ENCODE results near the gene NBEA.
"Not testable (repeated sequence)": the region's sequence is repeated elsewhere in the genome, so short reads cannot be mapped to it uniquely, and the experiment has no call there.

Gene NBEA

DNA sequence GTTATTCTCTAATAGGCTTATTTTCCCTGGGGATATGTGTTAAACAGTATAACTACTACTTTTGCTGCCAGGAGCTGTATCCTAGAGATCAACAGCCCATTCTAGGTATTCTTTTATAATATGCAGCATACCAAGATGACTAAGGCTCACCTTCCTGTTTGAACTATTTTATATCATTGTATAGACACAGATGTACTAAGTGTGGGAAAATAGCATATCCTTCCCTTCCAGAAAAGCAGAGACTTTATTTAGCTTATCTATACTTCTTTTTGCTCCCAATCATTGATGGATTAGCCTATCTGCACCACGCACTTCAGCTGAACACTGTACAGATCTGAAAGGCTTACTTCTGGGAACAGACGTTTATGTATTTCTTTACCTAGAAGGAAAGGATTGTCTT, 451.8 kb downstream of the NBEA start:
- no peak overlapping the region for H3K4me3 ChIP-seq
- no peak overlapping the region for H3K27ac ChIP-seq
- peaks cover 0 to 12% (median 8%) of the 10 kb centered on the region in 11 experiments; a peak in 17 of 22 replicates for H3K9me3 ChIP-seq (replicated peaks in 1 of 11)
- no peaks in the 10 kb centered on the region for H4K20me1 ChIP-seq
- no peaks in the 10 kb centered on the region for H3K36me3 ChIP-seq
- H3K4me2 ChIP-seq: no peak overlapping the region
- H3K27me3 ChIP-seq: no peaks in the 10 kb centered on the region
- H3K9ac ChIP-seq: no peak overlapping the region
- H3K4me1 ChIP-seq: no peaks in the 10 kb centered on the region
- no peak for TF ChIP-seq Cebpa-rat (IDR thresholded peaks at IDR 0.05)

DNA sequence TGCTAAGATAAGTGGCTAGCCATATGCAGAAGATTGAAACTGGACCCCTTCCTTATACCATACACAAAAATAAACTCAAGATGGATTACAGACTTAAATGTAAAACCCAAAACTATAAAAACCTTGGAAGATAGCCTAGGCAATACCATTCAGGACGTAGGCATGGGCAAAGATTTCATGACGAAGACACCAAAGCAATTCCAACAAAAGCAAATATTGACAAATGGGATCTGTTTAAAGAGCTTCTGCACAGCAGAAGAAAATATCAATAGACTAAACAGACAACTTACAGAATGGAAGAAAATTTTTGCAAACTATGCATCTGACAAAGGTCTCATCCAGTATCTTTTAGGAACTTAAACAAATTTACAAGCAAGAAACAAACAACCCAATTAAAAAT, 466.2 kb downstream of the NBEA start:
- H4K20me1 ChIP-seq; H3K4me1 ChIP-seq; H3K4me2 ChIP-seq; H3K4me3 ChIP-seq; H3K27me3 ChIP-seq; H3K36me3 ChIP-seq; H3K9me3 ChIP-seq (replicated peaks in 1 of 11); H3K9ac ChIP-seq; H3K27ac ChIP-seq: not testable (repeated sequence)

DNA sequence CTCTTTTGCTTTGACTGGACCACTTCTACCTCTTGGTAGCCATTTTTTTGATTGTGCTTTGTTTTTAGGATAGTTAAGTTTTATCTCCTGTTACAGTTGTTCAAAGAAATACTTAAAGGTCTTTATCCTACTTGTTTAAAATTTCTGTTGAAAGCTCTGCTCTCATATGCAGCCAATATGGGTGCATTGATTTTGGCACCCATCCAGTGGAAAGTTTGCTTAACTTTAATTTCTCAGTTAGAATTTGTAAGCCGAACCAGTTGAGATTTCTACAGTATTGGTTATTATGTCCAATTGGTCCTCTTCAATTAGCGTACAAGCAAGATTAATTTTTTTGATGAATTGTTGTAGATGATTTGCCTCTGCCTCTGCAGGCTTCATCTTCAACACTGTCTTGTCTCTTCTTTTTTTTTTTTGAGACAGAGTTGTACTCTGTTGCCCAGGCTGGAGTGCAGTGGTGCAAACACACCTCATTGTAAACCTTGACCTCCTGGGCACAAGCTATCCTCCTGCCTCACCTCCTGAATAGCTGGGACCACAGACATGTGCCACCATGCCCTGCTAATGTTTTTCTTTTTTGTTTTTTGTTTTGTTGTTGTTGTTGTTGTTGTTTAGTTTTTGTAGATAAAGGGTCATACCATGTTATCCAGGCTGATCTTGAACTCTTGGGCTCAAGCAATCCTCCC, 469.1 kb downstream of the NBEA start:
- Histone ChIP-seq H3K27ac (no peak overlapping the region), H3K9me3 (replicated peaks in 1 of 11) (no peaks in the 10 kb centered on the region), H3K9ac (no peak overlapping the region), H3K36me3 (no peaks in the 10 kb centered on the region), H4K20me1 (no peaks in the 10 kb centered on the region), H3K4me1 (no peaks in the 10 kb centered on the region), H3K27me3 (no peaks in the 10 kb centered on the region), H3K4me3 (no peak overlapping the region), H3K4me2 (no peak overlapping the region)
- no peak for TF ChIP-seq Cebpa-rat (IDR thresholded peaks at IDR 0.05)

DNA sequence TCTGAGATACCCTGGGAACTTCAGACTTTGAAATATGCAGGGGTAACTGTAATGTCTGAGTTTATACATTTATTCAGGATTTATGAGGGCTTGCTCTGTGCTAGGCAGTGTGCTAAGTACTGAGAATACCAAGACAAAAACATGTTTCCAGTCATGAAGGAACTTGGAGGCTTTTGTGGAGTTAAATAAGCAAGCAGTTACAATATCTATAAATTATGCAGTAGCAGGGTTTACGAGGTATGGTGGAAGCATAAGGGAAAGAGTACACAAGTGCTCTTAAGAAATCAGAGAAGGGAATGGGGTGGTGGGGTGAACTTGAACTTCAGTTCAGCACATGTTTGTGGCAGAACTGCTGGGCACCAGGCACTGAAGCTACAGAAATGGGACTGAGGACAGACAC, 506.4 kb downstream of the NBEA start:
- no peaks in the 10 kb centered on the region for H4K20me1 ChIP-seq
- H3K9me3 ChIP-seq (replicated peaks in 1 of 11): no peaks in the 10 kb centered on the region
- H3K36me3 ChIP-seq: no peaks in the 10 kb centered on the region
- no peak overlapping the region for H3K9ac ChIP-seq
- TF ChIP-seq Cebpa-rat (IDR thresholded peaks at IDR 0.05): no peak
- no peak overlapping the region for H3K4me3 ChIP-seq
- no peak overlapping the region for H3K27ac ChIP-seq
- no peak overlapping the region for H3K4me2 ChIP-seq
- H3K27me3 ChIP-seq: no peaks in the 10 kb centered on the region
- H3K4me1 ChIP-seq: no peaks in the 10 kb centered on the region

DNA sequence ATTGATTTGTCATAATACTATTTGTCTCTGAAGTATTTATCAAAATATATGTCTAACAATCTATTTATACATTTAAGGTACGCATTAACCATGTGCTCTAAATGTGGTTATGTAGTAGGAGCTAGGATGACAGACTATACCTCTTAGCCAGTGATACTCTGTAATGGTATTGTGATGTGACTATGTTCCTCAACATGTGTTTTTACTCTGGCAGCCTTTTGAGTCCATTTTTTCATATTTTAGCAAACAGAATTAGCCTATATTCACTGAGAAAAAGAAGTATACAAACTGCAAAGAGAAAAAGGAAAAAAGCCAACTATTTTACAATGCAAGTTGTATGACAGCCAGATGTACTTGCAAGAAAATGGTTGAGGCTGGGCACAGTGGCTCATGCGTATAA, 507.8 kb downstream of the NBEA start:
- no peaks in the 10 kb centered on the region for H4K20me1 ChIP-seq
- no peak overlapping the region for H3K4me2 ChIP-seq
- no peak overlapping the region for H3K4me3 ChIP-seq
- H3K9me3 ChIP-seq (replicated peaks in 1 of 11): no peaks in the 10 kb centered on the region
- TF ChIP-seq Cebpa-rat (IDR thresholded peaks at IDR 0.05): no peak
- H3K9ac ChIP-seq: no peak overlapping the region
- H3K36me3 ChIP-seq: no peaks in the 10 kb centered on the region
- no peaks in the 10 kb centered on the region for H3K27me3 ChIP-seq
- no peak overlapping the region for H3K27ac ChIP-seq
- no peaks in the 10 kb centered on the region for H3K4me1 ChIP-seq

DNA sequence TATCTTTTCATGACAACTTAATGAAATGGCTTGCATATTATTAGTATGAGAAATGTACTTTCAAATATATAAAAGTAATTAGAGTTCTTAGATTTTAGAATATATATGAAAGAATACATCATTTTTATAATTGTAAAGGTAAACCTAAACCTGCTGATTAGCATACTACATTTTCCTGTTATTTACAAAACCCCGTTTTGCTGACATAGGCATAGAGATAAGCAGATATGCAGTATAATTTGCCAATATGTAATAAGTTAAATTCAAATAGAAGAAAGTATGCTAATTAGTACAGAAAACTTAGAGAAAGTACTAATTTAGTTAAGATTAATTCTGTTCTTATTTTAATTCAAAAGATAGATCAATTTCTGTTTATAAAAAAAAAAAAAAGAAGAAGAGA, 513.0 kb downstream of the NBEA start:
- H3K4me1 ChIP-seq: peaks cover 0 to 3% (median 0%) of the 10 kb centered on the region in 10 experiments; a peak in 1 of 20 replicates
- no peak overlapping the region for H3K4me3 ChIP-seq
- H3K9ac ChIP-seq: no peak overlapping the region
- H3K27me3 ChIP-seq: no peaks in the 10 kb centered on the region
- H3K9me3 ChIP-seq (replicated peaks in 1 of 11): peaks cover 0 to 5% (median 0%) of the 10 kb centered on the region in 11 experiments; a peak in 1 of 22 replicates
- H4K20me1 ChIP-seq: no peaks in the 10 kb centered on the region
- no peak overlapping the region for H3K4me2 ChIP-seq
- no peaks in the 10 kb centered on the region for H3K36me3 ChIP-seq
- no peak overlapping the region for H3K27ac ChIP-seq
- no peak for TF ChIP-seq Cebpa-rat (IDR thresholded peaks at IDR 0.05)

DNA sequence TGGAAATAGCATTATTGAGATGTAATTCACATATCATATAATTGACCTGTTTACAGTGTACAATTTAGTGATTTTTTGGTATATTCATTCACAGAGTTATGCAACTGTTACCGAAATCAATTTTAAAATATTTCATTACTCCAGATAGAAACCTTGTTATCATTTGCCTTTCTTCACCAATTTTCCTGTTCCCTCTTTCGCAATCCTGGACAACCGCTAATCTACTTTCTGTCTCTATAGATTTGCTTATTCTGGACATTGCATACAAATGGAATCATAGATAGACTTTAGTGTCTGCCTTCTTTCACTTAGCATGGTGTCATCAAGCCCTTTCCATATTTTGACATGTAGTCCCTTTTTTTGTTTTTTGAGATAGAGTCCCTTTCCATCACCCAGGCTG, 515.2 kb downstream of the NBEA start:
- Histone ChIP-seq H3K4me3 (no peak overlapping the region), H3K9ac (no peak overlapping the region), H4K20me1 (no peaks in the 10 kb centered on the region), H3K4me1 (peaks cover 0 to 9% (median 0%) of the 10 kb centered on the region in 10 experiments; a peak in 1 of 20 replicates), H3K36me3 (no peaks in the 10 kb centered on the region), H3K4me2 (no peak overlapping the region), H3K9me3 (replicated peaks in 1 of 11) (peaks cover 0 to 5% (median 0%) of the 10 kb centered on the region in 11 experiments; a peak in 1 of 22 replicates), H3K27me3 (no peaks in the 10 kb centered on the region), H3K27ac (no peak overlapping the region)
- TF ChIP-seq Cebpa-rat (IDR thresholded peaks at IDR 0.05): no peak

DNA sequence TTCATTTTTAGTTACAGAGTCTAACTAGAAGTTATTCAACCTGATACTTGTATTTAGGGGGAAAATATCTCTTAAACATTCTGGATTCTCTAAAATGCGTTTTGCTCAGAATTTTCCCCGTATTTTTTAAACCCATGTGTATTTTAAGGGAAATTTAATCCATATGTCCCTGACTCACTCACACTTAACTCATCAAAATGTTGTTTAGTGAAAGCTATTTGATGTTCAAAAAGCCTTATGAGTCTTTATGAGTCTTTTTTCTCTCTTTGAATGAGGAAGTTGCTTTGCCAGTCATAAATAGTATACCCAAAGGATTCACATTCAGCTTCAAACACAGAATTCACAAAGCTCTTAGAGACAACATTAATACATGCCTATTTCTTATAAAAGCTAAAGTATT, 518.0 kb downstream of the NBEA start:
- no peak overlapping the region for H3K27ac ChIP-seq
- TF ChIP-seq Cebpa-rat (IDR thresholded peaks at IDR 0.05): no peak
- peaks cover 0 to 5% (median 0%) of the 10 kb centered on the region in 11 experiments; a peak in 1 of 22 replicates for H3K9me3 ChIP-seq (replicated peaks in 1 of 11)
- no peaks in the 10 kb centered on the region for H3K27me3 ChIP-seq
- H3K4me3 ChIP-seq: no peak overlapping the region
- no peak overlapping the region for H3K9ac ChIP-seq
- no peaks in the 10 kb centered on the region for H3K36me3 ChIP-seq
- no peaks in the 10 kb centered on the region for H4K20me1 ChIP-seq
- peaks cover 0 to 9% (median 0%) of the 10 kb centered on the region in 10 experiments; a peak in 1 of 20 replicates for H3K4me1 ChIP-seq
- no peak overlapping the region for H3K4me2 ChIP-seq

DNA sequence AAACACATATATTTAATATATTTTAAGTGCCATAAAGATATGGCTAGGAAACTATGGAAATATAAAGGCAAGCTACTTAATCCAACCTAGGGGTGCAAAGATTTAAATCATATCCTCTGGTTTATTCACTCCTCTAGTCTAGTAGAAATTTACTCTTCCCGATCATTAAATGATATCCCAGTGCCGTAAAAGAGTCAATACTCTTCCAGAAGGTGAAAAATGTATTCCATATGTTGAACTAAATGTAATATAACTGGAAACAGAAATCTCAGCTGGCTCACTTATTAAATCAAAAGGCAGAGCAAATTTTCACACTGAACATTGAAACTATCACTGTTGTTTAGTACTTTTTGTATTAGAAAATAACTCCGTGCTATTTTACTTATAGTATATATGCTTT, 523.3 kb downstream of the NBEA start:
- peaks cover 0 to 2% (median 0%) of the 10 kb centered on the region in 10 experiments; a peak in 1 of 20 replicates for H3K4me1 ChIP-seq
- no peaks in the 10 kb centered on the region for H3K36me3 ChIP-seq
- H3K4me2 ChIP-seq: no peak overlapping the region
- H3K9me3 ChIP-seq (replicated peaks in 1 of 11): peaks cover 0 to 8% (median under 1%) of the 10 kb centered on the region in 11 experiments; a peak in 16 of 22 replicates
- no peaks in the 10 kb centered on the region for H4K20me1 ChIP-seq
- H3K9ac ChIP-seq: no peak overlapping the region
- H3K27ac ChIP-seq: no peak overlapping the region
- TF ChIP-seq Cebpa-rat (IDR thresholded peaks at IDR 0.05): no peak
- no peak overlapping the region for H3K4me3 ChIP-seq
- H3K27me3 ChIP-seq: no peaks in the 10 kb centered on the region

DNA sequence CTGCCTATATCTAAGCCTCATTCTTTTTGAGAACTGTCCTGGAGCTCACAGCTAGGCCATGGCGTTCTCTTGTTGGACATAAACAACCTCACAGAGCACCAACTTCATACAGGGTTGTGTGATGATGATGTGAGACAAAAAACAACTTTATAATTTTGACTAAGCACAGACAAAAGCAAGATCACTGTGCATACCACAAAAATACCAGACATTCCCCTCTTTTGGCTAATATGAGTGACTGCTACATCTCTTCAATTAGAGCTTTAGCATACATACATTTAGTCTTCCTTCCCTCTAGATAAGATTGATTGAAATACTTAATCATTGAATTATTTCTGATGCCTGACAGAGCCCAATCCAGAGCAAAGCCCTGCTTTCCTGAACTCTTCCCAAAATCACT, 526.1 kb downstream of the NBEA start:
- Histone ChIP-seq H3K9ac (no peak overlapping the region), H3K9me3 (replicated peaks in 1 of 11) (peaks cover 12 to 29% (median 20%) of the 10 kb centered on the region in 11 experiments), H3K4me3 (no peak overlapping the region), H3K4me1 (no peaks in the 10 kb centered on the region), H3K27ac (no peak overlapping the region), H3K36me3 (peaks cover 0 to 5% (median 0%) of the 10 kb centered on the region in 11 experiments; a peak in 2 of 22 replicates), H3K4me2 (no peak overlapping the region), H4K20me1 (no peaks in the 10 kb centered on the region), H3K27me3 (no peaks in the 10 kb centered on the region)
- no peak for TF ChIP-seq Cebpa-rat (IDR thresholded peaks at IDR 0.05)
